HL-60 (cell line): ENCODE data around the gene ROS1.
"Not testable (repeated sequence)": the region's sequence is repeated elsewhere in the genome, so short reads cannot be mapped to it uniquely, and the experiment has no call there.

Source experiments
- DNase-seq, 2 experiments: peaks; one replicate each; pipeline ENCODE4 v3.0.0-alpha.2; 2010 to 2020; ENCODE audit warnings: low read depth in 1 of 2, low spot score in 1 of 2
- H3K27ac ChIP-seq: fragments of 250-450 bp; sonication (Bioruptor Pico); replicated peaks from 2 replicates; pipeline ENCODE4 v1.5.1; 2020; ENCODE audit warnings: mild to moderate bottlenecking, moderate library complexity
- H3K27me3 ChIP-seq: fragments of 250-450 bp; sonication (Bioruptor Pico); 2 replicates; pipeline ENCODE4 v1.5.1; 2021; ENCODE audit warnings: mild to moderate bottlenecking, moderate library complexity; ENCODE audit not compliant: insufficient read depth, poor library complexity, severe bottlenecking
- H3K4me3 ChIP-seq: replicated peaks from 2 replicates; pipeline ENCODE4 v1.5.1; 2011; ENCODE audit warnings: mild to moderate bottlenecking, control low read depth, low read length; ENCODE audit not compliant: insufficient read depth
- GABPA ChIP-seq: IDR thresholded peaks from 2 replicates; pipeline ENCODE4 v1.6.1; 2012; ENCODE audit warnings: low read depth
- POLR2AphosphoS5 ChIP-seq: IDR thresholded peaks from 2 replicates; pipeline ENCODE4 v1.6.1; 2012; ENCODE audit warnings: low read depth
- SPI1 ChIP-seq: IDR thresholded peaks from 2 replicates; pipeline ENCODE4 v1.6.1; 2012; ENCODE audit warnings: low read depth, mild to moderate bottlenecking, borderline replicate concordance
- TF ChIP-seq, protein P1 (sequence below): IDR thresholded peaks from one replicate; pipeline ENCODE4 v1.5.1; 2011; ENCODE audit warnings: low read length, control low read depth, inconsistent platforms; ENCODE audit not compliant: insufficient read depth
- TF ChIP-seq, protein P2 (sequence below): IDR thresholded peaks from 2 replicates; pipeline ENCODE4 v1.6.1; 2012; ENCODE audit warnings: low read depth; ENCODE audit not compliant: insufficient replicate concordance

ROS1 gene

DNA sequence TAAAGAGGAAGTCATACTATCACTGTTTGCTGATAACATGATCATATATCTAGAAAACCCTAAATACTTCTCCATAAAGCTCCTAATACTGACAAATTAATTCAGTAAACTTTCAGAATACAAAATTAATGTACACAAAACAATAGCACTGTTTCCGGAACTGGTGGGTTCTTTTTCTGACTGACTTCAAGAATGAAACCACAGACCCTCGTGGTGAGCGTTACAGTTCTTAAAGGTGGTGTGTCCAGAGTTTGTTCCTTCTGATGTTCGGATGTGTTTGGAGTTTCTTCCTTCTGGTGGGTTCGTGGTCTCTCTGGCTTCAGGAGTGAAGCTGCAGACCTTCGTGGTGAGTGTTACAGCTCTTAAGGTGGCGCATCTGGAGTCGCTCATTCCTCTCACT lies 53.5 kb downstream of the ROS1 start:
- H3K4me3 ChIP-seq, H3K27me3 ChIP-seq: not testable (repeated sequence)

DNA sequence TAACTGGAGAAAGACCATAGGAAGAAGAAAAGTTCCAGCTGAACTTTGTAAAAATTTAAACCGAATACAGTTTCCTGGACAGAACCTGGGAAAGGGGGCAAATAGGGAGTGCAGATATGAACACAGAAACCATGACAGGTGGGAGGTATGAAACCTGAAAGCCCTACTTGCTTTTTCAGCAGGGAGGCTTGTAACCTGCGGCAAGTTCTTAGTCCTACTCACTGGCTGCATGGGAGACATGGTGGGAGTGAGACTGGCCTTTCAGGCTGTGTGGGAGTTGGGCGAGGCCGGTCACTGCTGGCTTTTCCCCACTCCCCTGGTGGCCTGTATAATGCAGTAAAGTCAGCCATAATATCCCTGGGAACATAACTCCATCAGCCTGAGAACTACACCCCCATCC lies 54.2 kb downstream of the ROS1 start:
- TF ChIP-seq, protein P1, sequence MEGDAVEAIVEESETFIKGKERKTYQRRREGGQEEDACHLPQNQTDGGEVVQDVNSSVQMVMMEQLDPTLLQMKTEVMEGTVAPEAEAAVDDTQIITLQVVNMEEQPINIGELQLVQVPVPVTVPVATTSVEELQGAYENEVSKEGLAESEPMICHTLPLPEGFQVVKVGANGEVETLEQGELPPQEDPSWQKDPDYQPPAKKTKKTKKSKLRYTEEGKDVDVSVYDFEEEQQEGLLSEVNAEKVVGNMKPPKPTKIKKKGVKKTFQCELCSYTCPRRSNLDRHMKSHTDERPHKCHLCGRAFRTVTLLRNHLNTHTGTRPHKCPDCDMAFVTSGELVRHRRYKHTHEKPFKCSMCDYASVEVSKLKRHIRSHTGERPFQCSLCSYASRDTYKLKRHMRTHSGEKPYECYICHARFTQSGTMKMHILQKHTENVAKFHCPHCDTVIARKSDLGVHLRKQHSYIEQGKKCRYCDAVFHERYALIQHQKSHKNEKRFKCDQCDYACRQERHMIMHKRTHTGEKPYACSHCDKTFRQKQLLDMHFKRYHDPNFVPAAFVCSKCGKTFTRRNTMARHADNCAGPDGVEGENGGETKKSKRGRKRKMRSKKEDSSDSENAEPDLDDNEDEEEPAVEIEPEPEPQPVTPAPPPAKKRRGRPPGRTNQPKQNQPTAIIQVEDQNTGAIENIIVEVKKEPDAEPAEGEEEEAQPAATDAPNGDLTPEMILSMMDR: no peak
- TF ChIP-seq SPI1: no peak
- no peak for TF ChIP-seq GABPA
- TF ChIP-seq, protein P2, sequence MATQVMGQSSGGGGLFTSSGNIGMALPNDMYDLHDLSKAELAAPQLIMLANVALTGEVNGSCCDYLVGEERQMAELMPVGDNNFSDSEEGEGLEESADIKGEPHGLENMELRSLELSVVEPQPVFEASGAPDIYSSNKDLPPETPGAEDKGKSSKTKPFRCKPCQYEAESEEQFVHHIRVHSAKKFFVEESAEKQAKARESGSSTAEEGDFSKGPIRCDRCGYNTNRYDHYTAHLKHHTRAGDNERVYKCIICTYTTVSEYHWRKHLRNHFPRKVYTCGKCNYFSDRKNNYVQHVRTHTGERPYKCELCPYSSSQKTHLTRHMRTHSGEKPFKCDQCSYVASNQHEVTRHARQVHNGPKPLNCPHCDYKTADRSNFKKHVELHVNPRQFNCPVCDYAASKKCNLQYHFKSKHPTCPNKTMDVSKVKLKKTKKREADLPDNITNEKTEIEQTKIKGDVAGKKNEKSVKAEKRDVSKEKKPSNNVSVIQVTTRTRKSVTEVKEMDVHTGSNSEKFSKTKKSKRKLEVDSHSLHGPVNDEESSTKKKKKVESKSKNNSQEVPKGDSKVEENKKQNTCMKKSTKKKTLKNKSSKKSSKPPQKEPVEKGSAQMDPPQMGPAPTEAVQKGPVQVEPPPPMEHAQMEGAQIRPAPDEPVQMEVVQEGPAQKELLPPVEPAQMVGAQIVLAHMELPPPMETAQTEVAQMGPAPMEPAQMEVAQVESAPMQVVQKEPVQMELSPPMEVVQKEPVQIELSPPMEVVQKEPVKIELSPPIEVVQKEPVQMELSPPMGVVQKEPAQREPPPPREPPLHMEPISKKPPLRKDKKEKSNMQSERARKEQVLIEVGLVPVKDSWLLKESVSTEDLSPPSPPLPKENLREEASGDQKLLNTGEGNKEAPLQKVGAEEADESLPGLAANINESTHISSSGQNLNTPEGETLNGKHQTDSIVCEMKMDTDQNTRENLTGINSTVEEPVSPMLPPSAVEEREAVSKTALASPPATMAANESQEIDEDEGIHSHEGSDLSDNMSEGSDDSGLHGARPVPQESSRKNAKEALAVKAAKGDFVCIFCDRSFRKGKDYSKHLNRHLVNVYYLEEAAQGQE: no peak
- no peak for TF ChIP-seq POLR2AphosphoS5
- Histone ChIP-seq H3K27ac (no peak overlapping the region), H3K4me3 (no peak overlapping the region), H3K27me3 (peaks cover 2% of the 10 kb centered on the region)
- DNase-seq: no peak

More for the DNA sequence above, 53.5 kb downstream of the ROS1 start:
- H3K27ac ChIP-seq, DNase-seq: not testable (repeated sequence)
- 0 out of 2 replicates have a peak, but pooled peaks have one; percentile 31 for TF ChIP-seq SPI1

DNA sequence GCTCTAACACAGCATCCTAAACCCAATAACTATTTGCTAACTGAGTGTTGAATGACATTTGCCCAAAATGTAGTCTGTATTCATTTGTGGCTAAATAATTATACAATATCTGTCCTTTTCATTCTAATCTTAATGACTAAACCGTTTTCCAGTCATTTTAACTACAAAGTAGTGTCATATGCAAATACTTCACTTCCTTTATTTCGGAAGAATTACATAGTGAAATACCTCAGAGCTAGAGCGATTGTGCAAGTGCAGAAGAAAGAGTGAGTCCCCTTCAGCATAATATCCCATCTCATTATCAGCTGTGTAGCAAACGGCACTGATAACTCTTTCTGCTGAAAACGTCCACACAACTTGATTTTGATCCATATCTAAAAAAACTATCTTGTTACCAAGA lies 66.2 kb downstream of the ROS1 start:
- Histone ChIP-seq H3K4me3 (no peak overlapping the region), H3K27ac (no peak overlapping the region), H3K27me3 (peaks cover 2% of the 10 kb centered on the region)
- TF ChIP-seq, protein P1: no peak
- peak; percentile 51; the same call in 1 of the 2 replicates for TF ChIP-seq SPI1
- peak; percentile 4 to 18 for DNase-seq

DNA sequence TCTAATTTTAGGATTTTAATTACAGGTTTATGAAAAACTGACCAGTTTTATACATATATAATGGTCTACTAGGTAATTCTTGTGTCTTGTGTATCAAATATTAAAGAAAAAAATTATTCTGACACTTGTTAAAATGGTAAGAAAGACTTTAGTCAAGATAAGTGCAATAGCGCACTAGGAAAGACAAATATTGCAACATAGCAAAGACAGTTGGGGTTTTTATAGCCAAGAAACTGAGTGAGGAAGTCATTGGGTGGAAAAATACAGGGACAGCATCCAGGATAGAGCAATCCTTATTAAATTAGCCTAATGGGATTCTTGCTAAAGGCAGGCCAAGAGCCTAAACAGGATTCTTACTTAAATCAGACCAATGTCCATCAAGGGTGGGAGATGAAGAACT lies 71.1 kb downstream of the ROS1 start:
- no peaks in the 10 kb centered on the region for H3K27me3 ChIP-seq
- no peak overlapping the region for H3K4me3 ChIP-seq
- TF ChIP-seq, protein P1: no peak
- DNase-seq: peak in 1 of 2 experiments; percentile 2
- H3K27ac ChIP-seq: no peak overlapping the region

GRCh38 chr6:117352466-117353081 lies 73.2 kb downstream of the ROS1 start:
- H3K27me3 ChIP-seq: no peaks in the 10 kb centered on the region
- no peak overlapping the region for H3K4me3 ChIP-seq
- no peak overlapping the region for H3K27ac ChIP-seq
- DNase-seq: no peak
- no peak for TF ChIP-seq SPI1
- TF ChIP-seq, protein P2: no peak
- no peak for TF ChIP-seq POLR2AphosphoS5
- TF ChIP-seq, protein P1: no peak
- TF ChIP-seq GABPA: no peak
